ENCODE data around the gene ATP6V1F. TPM values are rescaled to one million over a fixed set of nuclear protein-coding genes. Genes with fewer than 3 reads are reported as not detected.

The ATP6V1F gene
- total and polyA plus RNA-seq, 11 donors = 91.6 to 198 (median 122) TPM

GRCh38 chr7:128835790-128836641 is 26.6 kb upstream of the ATP6V1F start:
- TF ChIP-seq CTCF (IDR thresholded peaks at IDR 0.05) = no peak
- no peak for TF ChIP-seq POLR2A (IDR thresholded peaks at IDR 0.05)
- intact Hi-C loops (cut with DNase I) = no loop called here

GRCh38 chr7:128836729-128837348 is 25.8 kb upstream of the ATP6V1F start:
- H3K36me3 ChIP-seq = peaks cover 0 to 74% (median 69%) of the 10 kb centered on the region in 9 donors
- peak overlapping the region in 11 of 12 donors; percentile 40 to 98 (median 83) for H3K27ac ChIP-seq
- H3K27me3 ChIP-seq = peaks cover 0 to 6% (median 0%) of the 10 kb centered on the region in 9 donors
- no peaks in the 10 kb centered on the region for H3K9me3 ChIP-seq
- peaks cover 0 to 77% (median 36%) of the 10 kb centered on the region in 12 donors for H3K4me1 ChIP-seq
- intact Hi-C loops (cut with DNase I) = no loop called here
- TF ChIP-seq CTCF (IDR thresholded peaks at IDR 0.05) (no peak), POLR2A (IDR thresholded peaks at IDR 0.05) (no peak)
- 78 to 94% (median 87%) methylated on average over 9 to 14 of the region's 14 CpGs for WGBS, 4 donors
- H3K4me3 ChIP-seq = no peak overlapping the region
- DNase-seq = peak in 1 of 5 donors; percentile 59
- no peak for ATAC-seq

More at GRCh38 chr7:128835790-128836641, 26.6 kb upstream of the ATP6V1F start:
- Histone ChIP-seq H3K9me3 (no peaks in the 10 kb centered on the region), H3K4me3 (peak overlapping the region in 2 of 12 donors; percentile 3 to 6), H3K4me1 (peaks cover 0 to 85% (median 41%) of the 10 kb centered on the region in 12 donors), H3K27me3 (peaks cover 0 to 14% (median 0%) of the 10 kb centered on the region in 9 donors), H3K36me3 (peaks cover 0 to 66% (median 62%) of the 10 kb centered on the region in 9 donors), H3K27ac (peak overlapping the region in 11 of 12 donors; percentile 40 to 98 (median 83))
- 41 to 58% (median 56%) methylated on average over 13 to 14 of the region's 14 CpGs for WGBS, 4 donors
- ATAC-seq (peak; percentile 2 to 21 (median 12)), DNase-seq (peak; percentile 62 to 80 (median 67))

- intact Hi-C loops (cut with DNase I) = no loop called here
- ATAC-seq (no peak), DNase-seq (peak in 2 of 5 donors; percentile 6 to 54)
- Histone ChIP-seq H3K4me3 (no peak overlapping the region), H3K4me1 (peaks cover 0 to 70% (median 32%) of the 10 kb centered on the region in 12 donors), H3K27ac (peak overlapping the region in 9 of 12 donors; percentile 11 to 98 (median 59)), H3K9me3 (no peaks in the 10 kb centered on the region), H3K27me3 (peaks cover 0 to 3% (median 0%) of the 10 kb centered on the region in 9 donors), H3K36me3 (peaks cover 0 to 81% (median 76%) of the 10 kb centered on the region in 9 donors)
- 72 to 94% (median 83%) methylated on average over 4 to 16 of the region's 16 CpGs for WGBS, 4 donors
- TF ChIP-seq POLR2A (IDR thresholded peaks at IDR 0.05) (no peak), CTCF (IDR thresholded peaks at IDR 0.05) (no peak)
These were observed 25.1 kb upstream of the ATP6V1F start for GRCh38 chr7:128837521-128837921.
